GM18520 (cell line): ENCODE data around the gene SLC22A23.
A peak's percentile ranks its signal among the peaks of the same experiment; 100 is the strongest.

Experiments
- ATAC-seq: cut with Tn5 transposase; IDR thresholded peaks from one replicate; pipeline ENCODE4 v1.9.1; 2021; ENCODE audit not compliant: unreplicated experiment

SLC22A23 gene

GRCh38 chr6:3273707-3274521 lies 182.9 kb downstream of the SLC22A23 start:
- ATAC-seq, result no peak

- no peak for ATAC-seq
Observed at GRCh38 chr6:3272911-3273547, 183.8 kb downstream of the SLC22A23 start.

GRCh38 chr6:3271756-3272155 lies 185.1 kb downstream of the SLC22A23 start:
- ATAC-seq, result no peak

GRCh38 chr6:3270258-3270657 lies 186.6 kb downstream of the SLC22A23 start:
- no peak for ATAC-seq

- no peak for ATAC-seq
Observed at GRCh38 chr6:3269281-3269975, 187.4 kb downstream of the SLC22A23 start.

- no peak for ATAC-seq
Observed at GRCh38 chr6:3268680-3269079, 188.2 kb downstream of the SLC22A23 start.

GRCh38 chr6:3267162-3267561 lies 189.7 kb downstream of the SLC22A23 start:
- no peak for ATAC-seq

- no peak for ATAC-seq
Observed at GRCh38 chr6:3266170-3266569, 190.7 kb downstream of the SLC22A23 start.

GRCh38 chr6:3265671-3266070 lies 191.2 kb downstream of the SLC22A23 start:
- no peak for ATAC-seq

GRCh38 chr6:3264356-3264755 lies 192.5 kb downstream of the SLC22A23 start:
- ATAC-seq, result no peak

- no peak for ATAC-seq
Observed at GRCh38 chr6:3263096-3263495, 193.8 kb downstream of the SLC22A23 start.

GRCh38 chr6:3261921-3262320 lies 194.9 kb downstream of the SLC22A23 start:
- no peak for ATAC-seq

GRCh38 chr6:3261518-3261820 lies 195.4 kb downstream of the SLC22A23 start:
- no peak for ATAC-seq

GRCh38 chr6:3260772-3261517 lies 195.9 kb downstream of the SLC22A23 start:
- ATAC-seq, result no peak

- ATAC-seq, result no peak
Observed at GRCh38 chr6:3260296-3260695, 196.6 kb downstream of the SLC22A23 start.

- ATAC-seq, result peak; percentile 14
Observed at GRCh38 chr6:3259491-3259958, 197.3 kb downstream of the SLC22A23 start.

- ATAC-seq, result peak; percentile 54
Observed at GRCh38 chr6:3258720-3259490, 197.9 kb downstream of the SLC22A23 start, which contains the start of gene PSMG4. PSMG4 (plus strand) TSS chr6:3258947; CDS start chr6:3259023, 76 bp downstream.

- no peak for ATAC-seq
Observed at GRCh38 chr6:3258201-3258600, 198.6 kb downstream of the SLC22A23 start.

- ATAC-seq, result no peak
Observed at GRCh38 chr6:3253597-3253961, 203.3 kb downstream of the SLC22A23 start.

GRCh38 chr6:3252861-3253596 lies 203.8 kb downstream of the SLC22A23 start:
- ATAC-seq, result no peak
